ENCODE data around the gene INPP5B. TPM values are rescaled to one million over a fixed set of nuclear protein-coding genes. Genes with fewer than 3 reads are reported as not detected.

Gene INPP5B
- total and polyA plus RNA-seq, 2 experiments from 2014 or later, result 6.9 to 29.1 TPM

GRCh38 chr1:37831809-37832208, 115.0 kb downstream of the INPP5B start:
- H3F3A ChIP-seq (replicated peaks; ENCODE audit: low read depth), result no peaks in the 10 kb centered on the region
- no peak overlapping the region for H3K27ac ChIP-seq (ENCODE audit: low read depth)
- H4K20me1 ChIP-seq (replicated peaks; ENCODE audit: insufficient read depth), result peaks cover 3% of the 10 kb centered on the region; the same call in 1 of the 2 replicates
- H3K4me3 ChIP-seq, result no peak overlapping the region
- peaks cover 33% of the 10 kb centered on the region for H3K36me3 ChIP-seq (ENCODE audit: insufficient read depth)
- H2AFZ ChIP-seq, result no peak overlapping the region
- H3K27me3 ChIP-seq (ENCODE audit: insufficient read depth), result no peaks in the 10 kb centered on the region
- Mint-ChIP-seq H3K4me3 (no peak overlapping the region), H3K36me3 (ENCODE audit: low read depth) (peaks cover 47% of the 10 kb centered on the region), H3K27me3 (ENCODE audit: insufficient read depth, low read depth, poor library complexity) (no peaks in the 10 kb centered on the region), H3K9me3 (no peaks in the 10 kb centered on the region), H3K27ac (no peak overlapping the region), H3K4me1 (no peaks in the 10 kb centered on the region)
- TF ChIP-seq POLR2AphosphoS5 (IDR thresholded peaks at IDR 0.05; ENCODE audit: low read depth), result no peak
- H3K9me2 ChIP-seq (ENCODE audit: insufficient read depth), result no peaks in the 10 kb centered on the region
- no peaks in the 10 kb centered on the region for H3K79me2 ChIP-seq (replicated peaks; ENCODE audit: insufficient read depth)
- no peak overlapping the region for H3K4me2 ChIP-seq
- DNase-seq (ENCODE audit: low spot score) (no peak), ATAC-seq (no peak)
- no peaks in the 10 kb centered on the region for H3K4me1 ChIP-seq (ENCODE audit: insufficient read depth)

DNA sequence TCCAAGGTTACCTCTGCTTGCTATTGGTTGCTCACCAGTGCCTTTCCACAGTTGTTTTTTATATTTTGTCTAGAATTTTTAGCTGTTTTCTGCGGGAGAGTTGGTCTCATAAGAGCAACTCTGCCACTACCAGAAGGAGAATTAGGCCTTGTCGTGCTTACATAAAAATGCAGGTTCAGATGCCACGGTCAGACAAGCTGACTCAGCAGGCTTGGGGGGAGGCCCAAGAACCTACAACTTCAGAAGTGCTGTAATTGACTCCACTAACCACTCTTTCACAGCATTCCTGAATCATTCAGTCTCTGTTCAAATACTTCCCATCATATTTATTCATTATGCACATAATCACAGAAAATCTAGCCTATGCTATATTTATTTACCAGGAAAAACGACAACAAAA, 115.7 kb downstream of the INPP5B start:
- Mint-ChIP-seq H3K36me3 (ENCODE audit: low read depth) (peaks cover 43% of the 10 kb centered on the region), H3K27me3 (ENCODE audit: insufficient read depth, low read depth, poor library complexity) (no peaks in the 10 kb centered on the region), H3K9me3 (no peaks in the 10 kb centered on the region), H3K4me1 (no peaks in the 10 kb centered on the region), H3K27ac (no peak overlapping the region), H3K4me3 (no peak overlapping the region)
- no peak overlapping the region for H3K4me3 ChIP-seq
- H3F3A ChIP-seq (replicated peaks; ENCODE audit: low read depth), result no peaks in the 10 kb centered on the region
- no peak for DNase-seq (ENCODE audit: low spot score)
- no peaks in the 10 kb centered on the region for H3K9me2 ChIP-seq (ENCODE audit: insufficient read depth)
- no peak for ATAC-seq
- H4K20me1 ChIP-seq (replicated peaks; ENCODE audit: insufficient read depth), result no peaks in the 10 kb centered on the region
- peaks cover 33% of the 10 kb centered on the region for H3K36me3 ChIP-seq (ENCODE audit: insufficient read depth)
- no peak overlapping the region for H2AFZ ChIP-seq
- H3K27me3 ChIP-seq (ENCODE audit: insufficient read depth), result no peaks in the 10 kb centered on the region
- no peak overlapping the region for H3K27ac ChIP-seq (ENCODE audit: low read depth)
- H3K4me2 ChIP-seq, result no peak overlapping the region
- H3K4me1 ChIP-seq (ENCODE audit: insufficient read depth), result no peaks in the 10 kb centered on the region
- no peaks in the 10 kb centered on the region for H3K79me2 ChIP-seq (replicated peaks; ENCODE audit: insufficient read depth)
- TF ChIP-seq ZNF331 (CRISPR knock-in tag; IDR thresholded peaks at IDR 0.05; ENCODE audit: low read depth) (no peak), ETS1 (IDR thresholded peaks at IDR 0.05) (no peak), JUNB (IDR thresholded peaks at IDR 0.05; ENCODE audit: unreplicated experiment) (no peak), EZH2phosphoT487 (IDR thresholded peaks at IDR 0.05; ENCODE audit: unreplicated experiment) (no peak), STAT1 (IDR thresholded peaks at IDR 0.05; ENCODE audit: unreplicated experiment) (no peak), ZNF462 (CRISPR knock-in tag; IDR thresholded peaks at IDR 0.05) (no peak), REST (IDR thresholded peaks at IDR 0.05; ENCODE audit: unreplicated experiment) (no peak), POLR2AphosphoS5 (IDR thresholded peaks at IDR 0.05; ENCODE audit: low read depth) (no peak), CREB1 (CRISPR knock-in tag; IDR thresholded peaks at IDR 0.05; ENCODE audit: low read depth) (no peak), EZH2 (IDR thresholded peaks at IDR 0.05; ENCODE audit: low read depth, unreplicated experiment) (no peak), ZNF114 (CRISPR knock-in tag; IDR thresholded peaks at IDR 0.05) (no peak)
